ENCODE measurements around the gene COG5.
"Not testable (repeated sequence)": the region's sequence is repeated elsewhere in the genome, so short reads cannot be mapped to it uniquely, and the experiment has no call there.

Gene COG5

GRCh38 chr7:107224374-107225223, 339.1 kb downstream of the COG5 start:
- no peaks in the 10 kb centered on the region for H3K36me3 ChIP-seq (ENCODE audit: control insufficient read depth, insufficient read depth, low read length)
- no peaks in the 10 kb centered on the region for H3K27me3 ChIP-seq (ENCODE audit: control insufficient read depth, insufficient read depth, low read length)
- no peaks in the 10 kb centered on the region for H3K9me3 ChIP-seq (ENCODE audit: control insufficient read depth, insufficient read depth, low read length)
- H3K4me1 ChIP-seq (ENCODE audit: control insufficient read depth, insufficient read depth, low read length): no peaks in the 10 kb centered on the region
- no peak overlapping the region for H3K4me3 ChIP-seq (ENCODE audit: low read depth, low read length)
- no peak overlapping the region for H3K9ac ChIP-seq (ENCODE audit: low read depth, low read length)

- not testable (repeated sequence) for H3K9me3 ChIP-seq (ENCODE audit: control insufficient read depth, insufficient read depth, low read length); H3K27me3 ChIP-seq (ENCODE audit: control insufficient read depth, insufficient read depth, low read length); H3K36me3 ChIP-seq (ENCODE audit: control insufficient read depth, insufficient read depth, low read length); H3K4me1 ChIP-seq (ENCODE audit: control insufficient read depth, insufficient read depth, low read length); H3K9ac ChIP-seq (ENCODE audit: low read depth, low read length); H3K4me3 ChIP-seq (ENCODE audit: low read depth, low read length)
These were observed 342.9 kb downstream of the COG5 start for GRCh38 chr7:107220806-107221205.

- H3K9ac ChIP-seq (ENCODE audit: low read depth, low read length): no peak overlapping the region
- H3K4me1 ChIP-seq (ENCODE audit: control insufficient read depth, insufficient read depth, low read length): no peaks in the 10 kb centered on the region
- no peaks in the 10 kb centered on the region for H3K27me3 ChIP-seq (ENCODE audit: control insufficient read depth, insufficient read depth, low read length)
- H3K4me3 ChIP-seq (ENCODE audit: low read depth, low read length): no peak overlapping the region
- H3K9me3 ChIP-seq (ENCODE audit: control insufficient read depth, insufficient read depth, low read length): no peaks in the 10 kb centered on the region
- H3K36me3 ChIP-seq (ENCODE audit: control insufficient read depth, insufficient read depth, low read length): no peaks in the 10 kb centered on the region
These were observed 343.4 kb downstream of the COG5 start for GRCh38 chr7:107220356-107220755.

GRCh38 chr7:107219563-107220244, 344.0 kb downstream of the COG5 start:
- Histone ChIP-seq H3K4me1 (ENCODE audit: control insufficient read depth, insufficient read depth, low read length) (no peaks in the 10 kb centered on the region), H3K36me3 (ENCODE audit: control insufficient read depth, insufficient read depth, low read length) (no peaks in the 10 kb centered on the region), H3K9me3 (ENCODE audit: control insufficient read depth, insufficient read depth, low read length) (no peaks in the 10 kb centered on the region), H3K4me3 (ENCODE audit: low read depth, low read length) (no peak overlapping the region), H3K9ac (ENCODE audit: low read depth, low read length) (no peak overlapping the region), H3K27me3 (ENCODE audit: control insufficient read depth, insufficient read depth, low read length) (no peaks in the 10 kb centered on the region)

GRCh38 chr7:107213945-107214344, 349.8 kb downstream of the COG5 start:
- Histone ChIP-seq H3K4me3 (ENCODE audit: low read depth, low read length) (no peak overlapping the region), H3K9ac (ENCODE audit: low read depth, low read length) (no peak overlapping the region), H3K27me3 (ENCODE audit: control insufficient read depth, insufficient read depth, low read length) (no peaks in the 10 kb centered on the region), H3K9me3 (ENCODE audit: control insufficient read depth, insufficient read depth, low read length) (no peaks in the 10 kb centered on the region), H3K36me3 (ENCODE audit: control insufficient read depth, insufficient read depth, low read length) (no peaks in the 10 kb centered on the region), H3K4me1 (ENCODE audit: control insufficient read depth, insufficient read depth, low read length) (no peaks in the 10 kb centered on the region)

GRCh38 chr7:107213193-107213788, 350.4 kb downstream of the COG5 start:
- no peaks in the 10 kb centered on the region for H3K36me3 ChIP-seq (ENCODE audit: control insufficient read depth, insufficient read depth, low read length)
- no peak overlapping the region for H3K9ac ChIP-seq (ENCODE audit: low read depth, low read length)
- no peak overlapping the region for H3K4me3 ChIP-seq (ENCODE audit: low read depth, low read length)
- H3K9me3 ChIP-seq (ENCODE audit: control insufficient read depth, insufficient read depth, low read length): no peaks in the 10 kb centered on the region
- H3K4me1 ChIP-seq (ENCODE audit: control insufficient read depth, insufficient read depth, low read length): no peaks in the 10 kb centered on the region
- H3K27me3 ChIP-seq (ENCODE audit: control insufficient read depth, insufficient read depth, low read length): no peaks in the 10 kb centered on the region

GRCh38 chr7:107212725-107213124, 351.0 kb downstream of the COG5 start:
- H3K9me3 ChIP-seq (ENCODE audit: control insufficient read depth, insufficient read depth, low read length): no peaks in the 10 kb centered on the region
- H3K9ac ChIP-seq (ENCODE audit: low read depth, low read length): no peak overlapping the region
- H3K36me3 ChIP-seq (ENCODE audit: control insufficient read depth, insufficient read depth, low read length): no peaks in the 10 kb centered on the region
- H3K4me3 ChIP-seq (ENCODE audit: low read depth, low read length): no peak overlapping the region
- H3K27me3 ChIP-seq (ENCODE audit: control insufficient read depth, insufficient read depth, low read length): no peaks in the 10 kb centered on the region
- H3K4me1 ChIP-seq (ENCODE audit: control insufficient read depth, insufficient read depth, low read length): no peaks in the 10 kb centered on the region

GRCh38 chr7:107210400-107210799, 353.3 kb downstream of the COG5 start:
- no peaks in the 10 kb centered on the region for H3K27me3 ChIP-seq (ENCODE audit: control insufficient read depth, insufficient read depth, low read length)
- no peaks in the 10 kb centered on the region for H3K9me3 ChIP-seq (ENCODE audit: control insufficient read depth, insufficient read depth, low read length)
- H3K36me3 ChIP-seq (ENCODE audit: control insufficient read depth, insufficient read depth, low read length): no peaks in the 10 kb centered on the region
- H3K9ac ChIP-seq (ENCODE audit: low read depth, low read length): no peak overlapping the region
- no peak overlapping the region for H3K4me3 ChIP-seq (ENCODE audit: low read depth, low read length)
- no peaks in the 10 kb centered on the region for H3K4me1 ChIP-seq (ENCODE audit: control insufficient read depth, insufficient read depth, low read length)

- H3K36me3 ChIP-seq (ENCODE audit: control insufficient read depth, insufficient read depth, low read length): no peaks in the 10 kb centered on the region
- no peaks in the 10 kb centered on the region for H3K27me3 ChIP-seq (ENCODE audit: control insufficient read depth, insufficient read depth, low read length)
- no peak overlapping the region for H3K4me3 ChIP-seq (ENCODE audit: low read depth, low read length)
- no peaks in the 10 kb centered on the region for H3K9me3 ChIP-seq (ENCODE audit: control insufficient read depth, insufficient read depth, low read length)
- H3K9ac ChIP-seq (ENCODE audit: low read depth, low read length): no peak overlapping the region
- H3K4me1 ChIP-seq (ENCODE audit: control insufficient read depth, insufficient read depth, low read length): no peaks in the 10 kb centered on the region
These were observed 354.2 kb downstream of the COG5 start for GRCh38 chr7:107209565-107209964.

GRCh38 chr7:107208563-107208962, 355.2 kb downstream of the COG5 start:
- Histone ChIP-seq H3K9ac (ENCODE audit: low read depth, low read length) (no peak overlapping the region), H3K36me3 (ENCODE audit: control insufficient read depth, insufficient read depth, low read length) (no peaks in the 10 kb centered on the region)

GRCh38 chr7:107208024-107208521, 355.6 kb downstream of the COG5 start:
- no peaks in the 10 kb centered on the region for H3K4me1 ChIP-seq (ENCODE audit: control insufficient read depth, insufficient read depth, low read length)
- H3K36me3 ChIP-seq (ENCODE audit: control insufficient read depth, insufficient read depth, low read length): no peaks in the 10 kb centered on the region
- H3K9ac ChIP-seq (ENCODE audit: low read depth, low read length): no peak overlapping the region
- no peaks in the 10 kb centered on the region for H3K9me3 ChIP-seq (ENCODE audit: control insufficient read depth, insufficient read depth, low read length)
- H3K27me3 ChIP-seq (ENCODE audit: control insufficient read depth, insufficient read depth, low read length): no peaks in the 10 kb centered on the region
- no peak overlapping the region for H3K4me3 ChIP-seq (ENCODE audit: low read depth, low read length)

More at GRCh38 chr7:107208563-107208962, 355.2 kb downstream of the COG5 start:
- Histone ChIP-seq H3K9me3 (ENCODE audit: control insufficient read depth, insufficient read depth, low read length) (no peaks in the 10 kb centered on the region), H3K27me3 (ENCODE audit: control insufficient read depth, insufficient read depth, low read length) (no peaks in the 10 kb centered on the region), H3K4me1 (ENCODE audit: control insufficient read depth, insufficient read depth, low read length) (no peaks in the 10 kb centered on the region), H3K4me3 (ENCODE audit: low read depth, low read length) (no peak overlapping the region)

All from iPS-15b (cell line).